BJ (cell line): ENCODE measurements around the gene IKBKE. TPM values are rescaled to one million over a fixed set of nuclear protein-coding genes. Genes with fewer than 3 reads are reported as not detected.

Experiments used
- CTCF ChIA-PET: fragments of 350-600 bp; formaldehyde crosslinking; extraction: SDS; loops from one replicate; lab custom pipeline; 2021; ENCODE audit warnings: antibody characterized with exemption, inconsistent platforms; lab: Yijun Ruan, JAX
- POLR2A ChIA-PET: fragments of 300-600 bp; sonication (Branson Sonifier 250); formaldehyde crosslinking; extraction: SDS; loops from one replicate; lab custom pipeline; 2021; ENCODE audit warnings: antibody characterized with exemption; lab: Charles Lee
- DNase-seq: peaks from one replicate; pipeline ENCODE4 v3.0.0-alpha.2; 2011; ENCODE audit warnings: low read depth
- H3K27me3 ChIP-seq: 2 replicates; pipeline ENCODE4 v1.6.0; 2011; ENCODE audit warnings: low read length; ENCODE audit not compliant: control insufficient read depth, insufficient read depth
- H3K36me3 ChIP-seq: 2 replicates; pipeline ENCODE4 v1.5.1; 2011; ENCODE audit warnings: low read length; ENCODE audit not compliant: control insufficient read depth, insufficient read depth
- H3K4me3 ChIP-seq: 2 replicates; pipeline ENCODE4 v1.5.1; 2011; ENCODE audit warnings: low read depth, mild to moderate bottlenecking, control low read depth, low read length
- polyA plus RNA-seq: library from polyadenylated mRNA; depleted of rRNA; stranded (reverse); fragments of >200 nt; gene quantifications from 2 replicates; pipeline ENCODE4 v1.2.3, GENCODE V29; 2011
- TF ChIP-seq, protein P1 (sequence below): IDR thresholded peaks from 2 replicates; pipeline ENCODE4 v1.5.1; 2011; ENCODE audit warnings: low read depth, mild to moderate bottlenecking, control low read depth, inconsistent platforms, low read length, moderate library complexity; ENCODE audit not compliant: insufficient read depth

The IKBKE gene
- polyA plus RNA-seq, 1 experiment = 23.0 TPM

DNA sequence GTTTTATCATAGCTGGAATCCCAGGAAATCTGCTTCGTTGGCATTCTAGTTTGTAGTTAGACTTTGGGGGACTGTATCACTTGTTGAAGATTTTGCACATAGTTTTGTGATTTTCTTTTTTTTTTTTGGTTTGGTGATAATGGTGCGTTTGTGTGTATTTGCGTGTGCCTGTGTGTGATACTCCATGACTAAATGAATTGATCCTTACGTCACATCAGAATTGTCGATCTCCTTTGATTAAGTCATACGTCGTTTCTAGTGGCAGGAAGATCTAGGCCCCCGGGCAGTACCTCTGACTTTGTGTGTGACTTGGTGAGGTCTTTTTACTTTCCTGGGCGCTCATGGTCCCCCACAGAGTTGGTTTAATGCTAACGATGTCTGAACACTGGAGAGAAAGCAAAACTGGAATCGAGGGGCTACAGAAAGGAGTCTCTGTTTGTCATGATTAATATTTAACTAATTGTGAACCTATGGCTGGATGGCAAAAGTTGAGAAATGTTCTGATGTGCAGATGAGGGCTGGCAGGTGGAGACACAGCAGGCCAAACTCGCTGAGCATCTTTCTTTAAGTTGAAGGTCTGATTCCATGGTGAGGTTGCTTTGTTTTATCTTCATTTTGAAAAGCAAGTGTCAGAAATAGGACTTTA is 39.5 kb downstream of the IKBKE start:
- no peak for DNase-seq
- TF ChIP-seq, protein P1, sequence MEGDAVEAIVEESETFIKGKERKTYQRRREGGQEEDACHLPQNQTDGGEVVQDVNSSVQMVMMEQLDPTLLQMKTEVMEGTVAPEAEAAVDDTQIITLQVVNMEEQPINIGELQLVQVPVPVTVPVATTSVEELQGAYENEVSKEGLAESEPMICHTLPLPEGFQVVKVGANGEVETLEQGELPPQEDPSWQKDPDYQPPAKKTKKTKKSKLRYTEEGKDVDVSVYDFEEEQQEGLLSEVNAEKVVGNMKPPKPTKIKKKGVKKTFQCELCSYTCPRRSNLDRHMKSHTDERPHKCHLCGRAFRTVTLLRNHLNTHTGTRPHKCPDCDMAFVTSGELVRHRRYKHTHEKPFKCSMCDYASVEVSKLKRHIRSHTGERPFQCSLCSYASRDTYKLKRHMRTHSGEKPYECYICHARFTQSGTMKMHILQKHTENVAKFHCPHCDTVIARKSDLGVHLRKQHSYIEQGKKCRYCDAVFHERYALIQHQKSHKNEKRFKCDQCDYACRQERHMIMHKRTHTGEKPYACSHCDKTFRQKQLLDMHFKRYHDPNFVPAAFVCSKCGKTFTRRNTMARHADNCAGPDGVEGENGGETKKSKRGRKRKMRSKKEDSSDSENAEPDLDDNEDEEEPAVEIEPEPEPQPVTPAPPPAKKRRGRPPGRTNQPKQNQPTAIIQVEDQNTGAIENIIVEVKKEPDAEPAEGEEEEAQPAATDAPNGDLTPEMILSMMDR = no peak
- Histone ChIP-seq H3K27me3 (peaks cover 6% of the 10 kb centered on the region; the same call in 1 of the 2 replicates), H3K36me3 (no peaks in the 10 kb centered on the region), H3K4me3 (no peak overlapping the region)
- ChIA-PET POLR2A (no interaction called here), CTCF (interaction anchor here (0.9 kb wide), 1 partner anchor 13 kb away, joined by 3 read pairs; no protein-coding TSS in a partner anchor)

DNA sequence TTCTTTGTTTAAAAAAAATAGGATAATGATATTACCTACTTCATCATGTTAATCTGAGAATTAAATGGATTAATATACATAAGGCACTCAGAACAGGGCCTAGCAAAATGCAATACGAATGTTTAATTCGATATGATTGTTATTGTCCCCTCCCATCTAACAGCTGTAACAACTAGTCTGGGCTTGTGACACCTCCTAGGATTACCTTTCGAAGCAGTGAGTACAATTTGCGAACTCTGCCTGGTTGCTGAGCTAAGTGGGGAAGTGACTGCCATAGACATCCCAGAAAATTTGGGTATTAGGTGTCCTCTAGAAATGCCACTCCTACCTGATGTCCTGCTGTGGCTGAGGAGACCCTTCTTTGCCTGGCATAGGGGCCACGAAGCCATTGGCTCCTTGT is 40.1 kb downstream of the IKBKE start:
- DNase-seq = no peak
- Histone ChIP-seq H3K4me3 (no peak overlapping the region), H3K36me3 (no peaks in the 10 kb centered on the region), H3K27me3 (peaks cover 6% of the 10 kb centered on the region; the same call in 1 of the 2 replicates)
- TF ChIP-seq, protein P1 = no peak
- ChIA-PET POLR2A (no interaction called here), CTCF (no interaction called here)

DNA sequence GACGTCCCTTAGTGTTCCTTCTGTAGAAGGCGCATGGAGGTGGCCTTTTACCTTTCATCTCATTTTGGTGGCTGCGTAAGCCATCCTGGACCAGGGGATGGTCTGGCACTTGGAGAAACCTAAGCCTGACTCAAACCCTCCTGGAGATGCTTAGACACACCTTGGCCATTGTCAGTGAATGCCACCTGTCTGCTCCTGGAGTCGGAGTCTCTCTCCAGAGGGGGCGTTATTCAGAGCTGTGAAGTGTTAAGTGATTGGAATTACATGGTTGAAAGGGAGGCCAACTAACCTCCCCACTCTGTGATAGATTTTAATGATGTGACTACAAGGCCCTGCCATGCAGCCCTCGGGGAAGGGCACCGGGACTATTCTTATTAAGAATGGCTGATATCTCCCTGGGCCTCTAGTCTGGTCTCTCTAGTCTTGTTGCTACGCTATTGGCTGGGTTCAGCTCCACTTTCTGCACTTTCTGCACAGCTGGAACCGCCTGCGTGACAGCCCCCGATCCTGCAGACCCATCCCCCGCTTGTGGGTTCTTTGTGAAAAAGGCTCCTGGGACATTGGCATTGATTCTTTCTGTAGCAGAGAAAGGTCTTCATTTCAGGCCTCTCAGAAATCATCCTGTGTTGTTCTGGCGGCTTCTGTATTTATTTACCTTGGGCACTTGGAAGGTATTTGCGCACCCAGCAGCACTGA is 41.2 kb downstream of the IKBKE start:
- Histone ChIP-seq H3K4me3 (no peak overlapping the region), H3K27me3 (peaks cover 6% of the 10 kb centered on the region; the same call in 1 of the 2 replicates), H3K36me3 (no peaks in the 10 kb centered on the region)
- DNase-seq = no peak
- TF ChIP-seq, protein P1 = no peak
- POLR2A ChIA-PET = no interaction called here
- CTCF ChIA-PET = interaction anchor here (0.7 to 2.4 kb wide), 2 partner anchors 33 to 765 kb away, joined by 3 to 7 read pairs; no protein-coding TSS in a partner anchor

DNA sequence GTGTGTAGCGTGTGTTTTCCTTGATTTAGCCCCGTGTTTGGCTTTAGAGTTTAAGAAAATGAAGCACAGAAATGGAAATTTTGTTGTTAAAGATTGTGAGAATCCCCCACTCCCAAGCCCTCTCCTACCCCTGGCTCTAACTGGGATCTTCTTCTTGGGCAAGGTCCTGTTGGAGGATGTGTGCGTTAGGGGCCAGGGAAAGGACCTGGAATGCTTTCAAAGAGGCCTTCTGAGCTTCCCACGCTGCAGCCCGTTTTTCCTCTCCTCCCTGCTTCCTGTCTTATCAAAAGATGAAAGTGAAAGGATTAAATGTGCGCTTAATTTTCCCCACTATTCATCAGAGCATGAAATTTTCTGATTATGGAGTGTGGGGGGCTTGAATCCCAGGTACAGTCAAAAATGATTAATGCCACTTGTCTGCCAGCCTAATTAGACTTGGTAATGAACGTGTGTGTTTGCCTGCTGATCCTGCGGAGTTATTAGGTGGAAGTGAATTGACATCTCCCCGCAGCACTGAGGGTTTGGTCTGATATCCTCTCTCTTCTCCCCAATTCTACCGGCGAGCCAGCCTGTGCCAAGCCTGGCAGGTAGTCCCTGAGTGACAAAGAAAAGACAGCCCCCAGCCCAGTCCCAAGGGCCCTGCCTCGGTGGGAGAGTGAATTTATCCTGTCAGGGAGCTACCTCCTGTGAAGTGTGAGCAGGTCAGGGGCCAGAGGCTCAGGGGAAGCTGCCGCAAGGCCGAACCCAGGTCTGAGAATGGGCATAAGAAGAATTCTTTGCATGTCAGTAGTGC is 42.0 kb downstream of the IKBKE start:
- H3K36me3 ChIP-seq = no peaks in the 10 kb centered on the region
- H3K27me3 ChIP-seq = peaks cover 6% of the 10 kb centered on the region; the same call in 1 of the 2 replicates
- no peak overlapping the region for H3K4me3 ChIP-seq
- TF ChIP-seq, protein P1 = no peak
- POLR2A ChIA-PET = no interaction called here
- DNase-seq = no peak
- CTCF ChIA-PET = interaction anchor here (1.0 to 2.4 kb wide), 4 partner anchors 8 to 60 kb away, joined by 3 to 7 read pairs (median 4); partner anchors contain the start of gene IKBKE
